ENCODE results near the gene LGR6.

GRCh38 chr1:202248861-202249260, 55.3 kb downstream of the LGR6 start:
- TF ChIP-seq CTCF (tag by site-specific recombination; IDR thresholded peaks at IDR 0.05) (no peak), ZNF174 (tag by site-specific recombination; IDR thresholded peaks at IDR 0.05) (no peak), EGR2 (tag by site-specific recombination; IDR thresholded peaks at IDR 0.05; ENCODE audit: low read depth) (no peak), ZNF37A (tag by site-specific recombination; IDR thresholded peaks at IDR 0.05) (no peak), WT1 (tag by site-specific recombination; IDR thresholded peaks at IDR 0.05) (no peak), ZBTB21 (tag by site-specific recombination; IDR thresholded peaks at IDR 0.05) (no peak), ZNF223 (tag by site-specific recombination; IDR thresholded peaks at IDR 0.05) (no peak), KLF8 (tag by site-specific recombination; IDR thresholded peaks at IDR 0.05) (no peak), ZEB2 (tag by site-specific recombination; IDR thresholded peaks at IDR 0.05) (no peak), YY1 (tag by site-specific recombination; IDR thresholded peaks at IDR 0.05) (no peak), SETDB1 (IDR thresholded peaks at IDR 0.05; ENCODE audit: insufficient read length, low read length) (no peak), PRDM10 (tag by site-specific recombination; IDR thresholded peaks at IDR 0.05) (no peak), OSR2 (tag by site-specific recombination; IDR thresholded peaks at IDR 0.05) (no peak)
